Measurements from ENCODE around the gene HMGCS1. TPM values are rescaled to one million over a fixed set of nuclear protein-coding genes. Genes with fewer than 3 reads are reported as not detected.
"Not testable (repeated sequence)": the region's sequence is repeated elsewhere in the genome, so short reads cannot be mapped to it uniquely, and the experiment has no call there.

The HMGCS1 gene
- total and polyA plus RNA-seq, 4 donors = 91.9 to 360 (median 164) TPM

DNA sequence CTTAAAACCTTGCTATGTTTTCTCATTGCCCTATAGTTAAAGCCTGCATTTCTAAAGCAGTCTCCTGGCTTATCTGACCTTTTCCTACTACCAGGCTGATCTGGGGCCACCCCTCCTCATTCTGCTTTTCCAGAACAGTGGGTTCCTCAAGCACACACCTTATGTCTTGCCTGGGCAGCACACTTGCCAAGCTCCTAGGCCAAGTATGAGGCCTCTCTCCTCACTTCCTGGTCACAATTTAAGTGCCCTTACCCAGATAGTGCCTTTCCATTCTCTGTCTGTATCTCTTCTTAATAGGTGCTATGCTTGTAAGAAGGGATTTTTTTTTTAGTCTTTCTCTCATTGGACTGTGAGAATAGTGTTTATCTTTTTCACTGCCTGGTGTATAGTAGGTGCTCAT is 39.7 kb downstream of the HMGCS1 start:
- ATAC-seq (ENCODE audit: insufficient read depth, low FRiP score) (no peak), DNase-seq (no peak)
- Histone ChIP-seq H3K27me3 (ENCODE audit: control insufficient read depth in 3 of 3, insufficient read depth in 3 of 3, low read length in 2 of 3) (peaks cover 0 to 37% (median 0%) of the 10 kb centered on the region in 3 donors), H3K27ac (ENCODE audit: low read depth in 1 of 2, low read length in 1 of 2) (no peak overlapping the region), H3K4me3 (no peak overlapping the region), H3K4me1 (ENCODE audit: control insufficient read depth in 5 of 5, insufficient read depth in 5 of 5, low read length in 5 of 5) (peaks cover 0 to 4% (median 0%) of the 10 kb centered on the region in 5 donors), H3K9ac (ENCODE audit: insufficient read depth in 1 of 2, low read length in 2 of 2) (no peak overlapping the region), H3K36me3 (ENCODE audit: control insufficient read depth in 4 of 4, insufficient read depth in 4 of 4, low read length in 4 of 4) (no peaks in the 10 kb centered on the region), H3K9me3 (ENCODE audit: control insufficient read depth in 4 of 4, insufficient read depth in 3 of 4, low read length in 3 of 4) (no peaks in the 10 kb centered on the region)
- TF ChIP-seq, protein P1, sequence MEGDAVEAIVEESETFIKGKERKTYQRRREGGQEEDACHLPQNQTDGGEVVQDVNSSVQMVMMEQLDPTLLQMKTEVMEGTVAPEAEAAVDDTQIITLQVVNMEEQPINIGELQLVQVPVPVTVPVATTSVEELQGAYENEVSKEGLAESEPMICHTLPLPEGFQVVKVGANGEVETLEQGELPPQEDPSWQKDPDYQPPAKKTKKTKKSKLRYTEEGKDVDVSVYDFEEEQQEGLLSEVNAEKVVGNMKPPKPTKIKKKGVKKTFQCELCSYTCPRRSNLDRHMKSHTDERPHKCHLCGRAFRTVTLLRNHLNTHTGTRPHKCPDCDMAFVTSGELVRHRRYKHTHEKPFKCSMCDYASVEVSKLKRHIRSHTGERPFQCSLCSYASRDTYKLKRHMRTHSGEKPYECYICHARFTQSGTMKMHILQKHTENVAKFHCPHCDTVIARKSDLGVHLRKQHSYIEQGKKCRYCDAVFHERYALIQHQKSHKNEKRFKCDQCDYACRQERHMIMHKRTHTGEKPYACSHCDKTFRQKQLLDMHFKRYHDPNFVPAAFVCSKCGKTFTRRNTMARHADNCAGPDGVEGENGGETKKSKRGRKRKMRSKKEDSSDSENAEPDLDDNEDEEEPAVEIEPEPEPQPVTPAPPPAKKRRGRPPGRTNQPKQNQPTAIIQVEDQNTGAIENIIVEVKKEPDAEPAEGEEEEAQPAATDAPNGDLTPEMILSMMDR (IDR thresholded peaks at IDR 0.05; ENCODE audit: control extremely low read depth, extremely low read depth) = no peak

- Histone ChIP-seq H3K36me3 (ENCODE audit: control insufficient read depth in 4 of 4, insufficient read depth in 4 of 4, low read length in 4 of 4) (no peaks in the 10 kb centered on the region), H3K4me3 (no peak overlapping the region), H3K27me3 (ENCODE audit: control insufficient read depth in 3 of 3, insufficient read depth in 3 of 3, low read length in 2 of 3) (peaks cover 0 to 27% (median 0%) of the 10 kb centered on the region in 3 donors), H3K4me1 (ENCODE audit: control insufficient read depth in 5 of 5, insufficient read depth in 5 of 5, low read length in 5 of 5) (peaks cover 0 to 4% (median 0%) of the 10 kb centered on the region in 5 donors), H3K9ac (ENCODE audit: insufficient read depth in 1 of 2, low read length in 2 of 2) (no peak overlapping the region), H3K9me3 (ENCODE audit: control insufficient read depth in 4 of 4, insufficient read depth in 3 of 4, low read length in 3 of 4) (peaks cover 0 to 3% (median 0%) of the 10 kb centered on the region in 4 donors), H3K27ac (ENCODE audit: low read depth in 1 of 2, low read length in 1 of 2) (no peak overlapping the region)
- TF ChIP-seq, protein P1 (IDR thresholded peaks at IDR 0.05; ENCODE audit: control extremely low read depth, extremely low read depth) = no peak
- 94 to 100% methylated on average over 1 of the region's 1 CpG for WGBS, 2 donors
- DNase-seq (no peak), ATAC-seq (ENCODE audit: insufficient read depth, low FRiP score) (no peak)
Measured at GRCh38 chr5:43270645-43271044, 42.6 kb downstream of the HMGCS1 start.

- TF ChIP-seq, protein P1 (IDR thresholded peaks at IDR 0.05; ENCODE audit: control extremely low read depth, extremely low read depth) = no peak
- DNase-seq (no peak), ATAC-seq (ENCODE audit: insufficient read depth, low FRiP score) (no peak)
- WGBS, 2 donors = 93% methylated on average over 1 of the region's 1 CpG
- no peaks in the 10 kb centered on the region for H3K36me3 ChIP-seq (ENCODE audit: control insufficient read depth in 4 of 4, insufficient read depth in 4 of 4, low read length in 4 of 4)
- H3K4me3 ChIP-seq = no peak overlapping the region
- H3K9me3 ChIP-seq (ENCODE audit: control insufficient read depth in 4 of 4, insufficient read depth in 3 of 4, low read length in 3 of 4) = peaks cover 0 to 3% (median 0%) of the 10 kb centered on the region in 4 donors
- no peaks in the 10 kb centered on the region for H3K4me1 ChIP-seq (ENCODE audit: control insufficient read depth in 5 of 5, insufficient read depth in 5 of 5, low read length in 5 of 5)
- H3K27ac ChIP-seq (ENCODE audit: low read depth in 1 of 2, low read length in 1 of 2) = no peak overlapping the region
- H3K9ac ChIP-seq (ENCODE audit: insufficient read depth in 1 of 2, low read length in 2 of 2) = no peak overlapping the region
- H3K27me3 ChIP-seq (ENCODE audit: control insufficient read depth in 3 of 3, insufficient read depth in 3 of 3, low read length in 2 of 3) = peaks cover 0 to 23% (median 0%) of the 10 kb centered on the region in 3 donors
Measured at GRCh38 chr5:43268188-43268820, 44.9 kb downstream of the HMGCS1 start.

DNA sequence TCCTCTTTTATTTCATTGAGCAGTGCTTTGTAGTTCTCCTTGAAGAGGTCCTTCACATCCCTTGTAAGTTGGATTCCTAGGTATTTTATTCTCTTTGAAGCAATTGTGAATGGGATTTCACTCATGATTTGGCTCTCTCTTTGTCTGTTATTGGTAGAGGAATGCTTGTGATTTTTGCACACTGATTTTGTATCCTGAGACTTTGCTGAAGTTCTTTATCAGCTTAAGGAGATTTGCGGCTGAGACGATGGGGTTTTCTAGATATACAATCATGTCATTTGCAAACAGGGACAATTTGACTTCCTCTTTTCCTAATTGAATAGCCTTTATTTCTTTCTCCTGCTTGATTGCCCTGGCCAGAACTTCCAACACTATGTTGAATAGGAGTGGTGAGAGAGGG is 50.9 kb downstream of the HMGCS1 start:
- not testable (repeated sequence) for DNase-seq; H3K4me1 ChIP-seq (ENCODE audit: control insufficient read depth in 5 of 5, insufficient read depth in 5 of 5, low read length in 5 of 5); H3K9me3 ChIP-seq (ENCODE audit: control insufficient read depth in 4 of 4, insufficient read depth in 3 of 4, low read length in 3 of 4); H3K36me3 ChIP-seq (ENCODE audit: control insufficient read depth in 4 of 4, insufficient read depth in 4 of 4, low read length in 4 of 4); H3K9ac ChIP-seq (ENCODE audit: insufficient read depth in 1 of 2, low read length in 2 of 2); H3K27ac ChIP-seq (ENCODE audit: low read depth in 1 of 2, low read length in 1 of 2); ATAC-seq (ENCODE audit: insufficient read depth, low FRiP score); H3K4me3 ChIP-seq
- WGBS, 2 donors = 87 to 92% methylated on average over 2 of the region's 2 CpGs
- peaks cover 0 to 18% (median 0%) of the 10 kb centered on the region in 3 donors for H3K27me3 ChIP-seq (ENCODE audit: control insufficient read depth in 3 of 3, insufficient read depth in 3 of 3, low read length in 2 of 3)

Measured in lung (tissue), 12 donors.